GM18951 (cell line): ENCODE results near the gene AEBP1.
A peak's percentile ranks its signal among the peaks of the same experiment; 100 is the strongest.

Experiments used
- POLR2A ChIP-seq: IDR thresholded peaks from 4 replicates; pipeline ENCODE4 v1.6.1; 2011; ENCODE audit warnings: mild to moderate bottlenecking; ENCODE audit not compliant: insufficient read length, insufficient read depth; ENCODE audit errors: extremely low read depth
- in situ Hi-C: fragments of 300-500 bp; cut with MboI; formaldehyde crosslinking; loops from one replicate; pipeline ENCODE4 v1.12.0; 2022; ENCODE audit warnings: low sequenced_read_pairs, mixed read lengths, inconsistent platforms; ENCODE audit not compliant: unreplicated experiment

Gene AEBP1

DNA sequence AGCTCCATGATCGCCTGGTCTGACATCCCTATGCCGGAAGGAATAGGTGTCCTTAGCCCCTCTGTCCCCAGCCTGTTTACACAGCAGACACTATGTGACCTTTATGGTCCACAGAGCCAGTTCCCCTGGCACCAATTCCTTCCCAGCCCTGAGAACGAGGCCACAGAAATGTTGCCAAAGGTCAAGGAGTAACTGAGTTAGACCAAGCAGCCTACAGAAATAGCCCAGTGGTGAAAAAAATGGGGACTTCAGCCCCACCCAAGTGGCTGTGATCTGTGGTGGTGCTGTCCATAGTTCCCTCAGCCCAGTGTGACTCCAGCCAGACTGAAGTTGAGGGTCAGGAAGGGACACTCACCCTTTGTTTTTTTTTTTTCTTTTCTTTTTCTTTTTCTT is 41.2 kb upstream of the AEBP1 start:
- no peak for TF ChIP-seq POLR2A
- in situ Hi-C loops, result no loop called here

DNA sequence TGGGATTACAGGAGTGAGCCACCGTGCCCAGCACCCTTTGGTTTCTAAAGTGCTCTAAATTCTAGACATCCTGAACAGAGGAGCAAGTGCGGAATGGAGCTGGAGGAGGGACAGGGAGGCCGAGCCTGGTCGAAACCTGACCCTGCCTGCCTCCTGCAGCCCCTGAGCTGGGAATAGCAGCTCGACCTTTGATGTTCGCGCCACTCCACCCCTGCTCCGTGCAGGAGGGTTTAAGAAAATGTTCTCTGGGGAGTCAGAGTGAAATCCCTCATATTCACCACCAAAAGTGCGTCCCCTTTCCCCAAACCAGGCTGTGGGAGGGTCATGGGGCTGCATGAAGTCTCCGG is 40.6 kb upstream of the AEBP1 start:
- no peak for TF ChIP-seq POLR2A
- in situ Hi-C loops, result no loop called here

DNA sequence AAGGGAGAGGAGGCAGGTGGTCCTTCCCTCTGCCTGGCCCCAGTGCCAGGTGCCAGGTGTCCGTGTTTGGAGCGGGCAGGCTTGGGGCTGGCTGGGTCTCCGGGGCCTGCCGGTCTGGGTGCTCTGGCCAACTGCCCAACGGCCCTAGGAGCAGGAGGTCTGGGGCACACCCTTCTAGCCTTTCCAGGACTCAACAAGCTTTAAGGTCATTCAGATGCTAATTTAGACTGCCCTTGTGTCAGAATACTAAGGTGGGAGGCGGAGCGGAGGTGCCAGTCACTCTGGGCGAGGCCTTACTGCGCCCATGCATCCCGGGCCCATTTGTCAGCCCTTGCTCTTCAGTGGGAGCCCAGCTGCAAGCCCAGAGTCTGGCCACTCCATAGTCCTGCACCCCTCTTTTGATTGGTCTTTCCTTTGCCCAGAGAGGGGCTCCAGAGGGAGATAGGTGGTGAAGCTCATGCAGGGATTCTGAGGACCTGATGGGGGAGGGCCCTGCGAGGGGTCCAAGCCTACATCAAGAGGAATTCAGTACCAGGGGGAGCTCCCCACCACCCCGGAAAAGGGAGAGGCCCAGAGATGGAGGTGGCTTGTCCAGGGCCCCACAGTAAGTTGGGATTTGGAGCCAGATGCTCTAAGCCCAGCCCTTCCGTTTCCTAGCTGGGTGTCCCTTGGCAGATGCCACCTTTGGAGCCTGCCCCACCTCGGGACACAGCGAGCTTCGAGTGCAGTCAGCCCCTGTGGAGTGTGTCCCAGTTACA is 40.1 kb upstream of the AEBP1 start:
- in situ Hi-C loops, result no loop called here

DNA sequence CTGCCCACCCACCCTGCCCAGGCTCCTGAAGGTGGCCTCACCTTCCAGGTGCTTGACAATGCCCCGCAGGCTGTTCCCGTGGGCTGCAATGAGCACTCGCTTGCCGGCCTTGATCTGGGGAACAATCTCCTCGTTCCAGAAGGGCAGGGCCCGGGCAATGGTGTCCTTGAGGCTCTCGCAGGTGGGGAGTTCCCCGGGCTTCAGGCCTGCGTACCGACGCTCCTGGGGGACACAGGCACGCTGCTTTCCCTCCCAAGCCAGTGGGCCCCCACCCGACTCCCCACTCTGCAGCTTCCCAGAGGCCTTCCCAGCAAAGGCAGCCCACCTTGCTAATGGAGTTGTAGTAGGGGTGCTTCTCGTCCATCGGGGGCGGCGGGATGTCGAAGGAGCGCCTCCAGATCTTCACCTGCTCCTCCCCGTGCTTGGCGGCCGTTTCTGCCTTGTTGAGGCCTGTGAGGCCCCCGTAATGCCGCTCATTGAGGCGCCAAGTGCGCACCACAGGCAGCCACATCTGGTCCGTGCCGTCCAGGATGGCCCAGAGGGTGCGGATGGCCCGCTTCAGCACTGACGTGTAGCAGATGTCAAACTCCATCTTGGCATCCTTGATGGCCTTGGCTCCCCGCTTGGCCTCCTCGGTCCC is 39.2 kb upstream of the AEBP1 start:
- in situ Hi-C loops, result no loop called here

More for the DNA sequence above, 40.1 kb upstream of the AEBP1 start:
- peak; percentile 14 for TF ChIP-seq POLR2A

DNA sequence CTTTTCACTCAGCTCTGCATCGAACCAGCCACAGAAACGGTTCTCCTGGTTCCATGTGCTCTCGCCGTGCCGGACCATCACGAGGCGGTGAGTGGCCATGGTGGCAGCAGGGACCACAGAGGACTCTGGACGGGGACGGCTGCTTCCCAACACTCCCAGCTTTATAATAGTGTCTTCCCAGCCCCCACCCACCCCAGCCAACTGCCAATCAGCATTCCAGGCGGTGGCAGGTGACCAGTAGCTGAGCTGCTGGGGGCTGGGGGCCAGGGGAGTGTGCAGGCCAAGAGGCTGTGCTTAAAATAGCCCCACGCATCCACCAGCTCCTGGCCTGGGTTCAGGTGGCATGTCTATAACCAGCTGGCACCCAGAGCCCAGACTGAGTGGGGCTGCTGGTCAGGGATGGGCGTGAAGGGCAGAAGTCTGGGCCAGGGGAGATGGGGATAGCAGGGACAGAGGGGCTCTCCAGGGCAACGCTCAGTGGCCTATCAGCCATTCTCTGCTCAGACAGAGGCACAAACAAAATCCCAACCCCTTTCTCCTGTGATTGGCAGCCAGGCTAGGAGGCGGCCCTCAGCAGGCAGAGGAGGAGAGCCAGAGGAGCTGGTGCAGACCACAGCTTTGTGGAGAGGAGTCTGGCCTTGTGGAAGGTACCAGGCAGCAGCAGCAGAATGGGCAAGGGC is 38.6 kb upstream of the AEBP1 start, which contains the start of gene PGAM2:
Gene PGAM2, minus strand, starts transcription at position 137 of the 680 bp plus-strand sequence. Its CDS starts 38 bp downstream, at position 99.
- no peak for TF ChIP-seq POLR2A
- in situ Hi-C loops, result no loop called here

More for the DNA sequence above, 39.2 kb upstream of the AEBP1 start:
- TF ChIP-seq POLR2A, result peak; percentile 38

DNA sequence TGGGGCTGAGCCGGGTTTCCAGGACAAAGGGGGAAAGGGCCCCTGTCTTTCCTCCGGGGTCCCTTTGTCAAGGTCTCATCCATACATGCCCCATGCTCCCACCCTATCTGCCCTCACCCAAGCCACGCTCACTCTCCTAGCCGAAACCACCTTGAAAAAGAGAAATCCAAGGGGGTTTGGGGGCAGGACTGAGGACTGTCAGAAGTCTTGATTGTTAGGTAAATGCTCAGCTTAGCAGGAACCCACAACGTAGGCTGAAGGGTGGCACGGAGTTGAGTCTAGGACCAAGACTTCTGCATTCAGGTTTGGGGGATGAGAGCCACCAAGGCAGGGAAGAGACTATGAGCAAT is 38.1 kb upstream of the AEBP1 start:
- no peak for TF ChIP-seq POLR2A
- in situ Hi-C loops, result no loop called here

DNA sequence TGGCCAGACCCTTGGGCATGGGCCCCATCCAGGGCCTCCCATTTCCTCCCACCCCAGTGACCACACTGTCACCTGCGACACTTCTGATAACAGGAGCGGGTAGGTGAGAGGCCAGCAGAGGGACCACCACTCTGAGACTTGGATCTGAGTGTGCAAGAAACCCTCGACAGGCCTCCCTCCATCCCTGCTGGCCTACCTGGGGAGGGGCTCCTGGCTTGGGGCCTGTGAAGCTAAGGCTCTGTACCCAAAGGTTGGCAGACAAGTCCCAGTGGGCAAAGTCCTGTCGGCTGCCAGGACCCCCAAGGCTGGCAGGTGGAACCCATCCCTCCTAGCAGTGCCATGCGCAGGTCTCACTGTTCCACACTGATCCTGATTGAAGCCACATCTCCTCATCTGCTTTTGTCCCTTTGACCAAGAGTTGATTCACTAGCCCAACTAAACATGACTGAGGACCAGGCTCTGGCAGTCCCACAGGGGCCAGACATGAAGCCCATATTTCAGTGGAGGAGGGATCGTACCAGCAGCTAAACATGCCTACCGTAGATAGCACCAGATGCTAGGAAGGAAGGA is 37.6 kb upstream of the AEBP1 start:
- TF ChIP-seq POLR2A, result no peak
- in situ Hi-C loops, result no loop called here

DNA sequence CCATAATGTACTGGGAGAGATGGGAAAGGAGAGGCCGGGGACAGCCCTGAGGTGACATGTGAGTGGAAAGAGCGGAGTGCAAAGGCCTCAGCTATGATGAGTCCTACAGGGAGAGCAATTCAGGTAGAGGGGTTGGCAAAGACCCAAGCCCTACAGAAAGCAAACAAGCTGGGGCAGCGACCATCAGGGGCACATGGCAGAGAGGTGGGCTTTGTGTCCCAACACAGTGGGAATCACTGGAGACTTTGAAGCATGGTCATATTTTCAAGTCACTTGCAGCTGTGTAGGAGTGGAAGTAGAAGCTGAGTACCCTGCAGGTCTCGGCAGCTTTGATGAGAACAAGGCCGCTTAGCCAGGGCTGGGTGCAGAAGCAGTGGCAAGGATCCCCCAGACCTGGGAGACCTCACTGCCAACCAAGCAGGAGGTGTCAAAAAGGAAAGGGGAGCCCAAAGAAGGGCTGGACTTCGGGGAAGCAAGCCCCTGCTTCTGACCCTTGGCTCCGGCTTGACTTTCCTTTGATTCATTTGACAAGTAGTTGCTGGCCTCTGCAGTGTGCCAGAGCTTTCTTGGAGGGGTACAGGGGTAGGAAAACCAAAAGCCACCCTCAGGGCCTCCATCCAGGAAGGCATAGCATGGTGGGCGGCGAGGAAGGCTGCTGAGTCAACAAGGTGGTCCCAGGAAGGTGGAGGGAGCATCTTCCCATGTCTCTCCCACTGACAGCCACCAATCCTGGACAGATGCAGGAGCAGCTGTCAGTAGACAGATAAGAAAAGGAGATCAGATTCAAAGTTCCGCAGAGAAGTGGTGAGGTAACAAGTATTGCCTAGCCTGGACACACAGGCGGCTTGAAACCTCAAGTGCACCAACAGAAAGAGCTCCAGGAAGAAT is 36.8 kb upstream of the AEBP1 start:
- in situ Hi-C loops, result no loop called here
- TF ChIP-seq POLR2A, result no peak

DNA sequence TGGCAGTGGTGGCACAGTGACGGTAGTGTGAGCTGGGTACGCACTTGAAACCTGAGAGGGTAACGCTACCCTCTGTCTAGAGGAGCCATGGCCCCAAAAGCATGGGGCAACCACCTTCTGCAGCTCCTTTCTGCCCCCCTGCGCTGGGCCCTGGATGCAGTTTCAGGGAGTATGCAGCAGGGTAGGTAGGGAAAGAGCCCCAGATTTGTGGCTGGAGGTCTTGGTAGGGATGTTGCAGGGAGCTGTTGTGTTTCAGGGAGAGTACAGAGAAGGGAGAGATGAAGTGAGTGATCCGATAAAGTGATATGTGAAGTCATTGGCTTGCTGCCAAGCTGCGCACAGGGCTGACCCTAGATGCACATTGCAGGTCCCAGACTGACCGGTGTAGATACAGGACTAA is 36.1 kb upstream of the AEBP1 start:
- TF ChIP-seq POLR2A, result no peak
- in situ Hi-C loops, result no loop called here

DNA sequence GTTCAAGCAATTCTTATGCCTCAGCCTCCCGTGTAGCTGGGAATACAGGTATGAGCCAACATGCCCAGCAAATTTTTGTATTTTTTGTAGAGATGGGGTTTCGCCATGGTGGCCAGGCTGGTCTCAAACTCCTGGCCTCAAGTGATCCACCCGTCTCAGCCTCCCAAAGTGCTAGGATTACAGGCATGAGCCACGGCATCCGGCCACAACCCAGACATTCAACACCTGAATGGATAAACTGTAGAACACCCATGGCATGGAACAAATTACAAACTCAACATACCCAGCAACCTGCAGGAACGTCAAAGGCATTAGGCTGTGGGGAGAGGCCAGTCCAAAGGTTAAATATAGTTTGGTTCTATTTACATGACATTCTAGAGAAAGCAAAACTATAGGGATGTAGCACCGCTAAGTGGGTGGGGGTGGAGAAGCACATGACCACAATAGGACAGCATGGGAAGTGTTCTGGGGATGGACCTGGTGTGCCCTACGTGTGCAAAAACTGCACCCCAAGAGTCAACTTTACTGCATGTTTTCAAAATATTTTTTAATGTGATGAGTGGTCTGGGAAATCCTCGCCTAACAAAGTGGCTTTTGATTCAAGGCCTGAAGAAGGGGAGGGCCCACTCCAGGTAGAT is 32.3 kb upstream of the AEBP1 start:
- no peak for TF ChIP-seq POLR2A
- in situ Hi-C loops, result no loop called here

DNA sequence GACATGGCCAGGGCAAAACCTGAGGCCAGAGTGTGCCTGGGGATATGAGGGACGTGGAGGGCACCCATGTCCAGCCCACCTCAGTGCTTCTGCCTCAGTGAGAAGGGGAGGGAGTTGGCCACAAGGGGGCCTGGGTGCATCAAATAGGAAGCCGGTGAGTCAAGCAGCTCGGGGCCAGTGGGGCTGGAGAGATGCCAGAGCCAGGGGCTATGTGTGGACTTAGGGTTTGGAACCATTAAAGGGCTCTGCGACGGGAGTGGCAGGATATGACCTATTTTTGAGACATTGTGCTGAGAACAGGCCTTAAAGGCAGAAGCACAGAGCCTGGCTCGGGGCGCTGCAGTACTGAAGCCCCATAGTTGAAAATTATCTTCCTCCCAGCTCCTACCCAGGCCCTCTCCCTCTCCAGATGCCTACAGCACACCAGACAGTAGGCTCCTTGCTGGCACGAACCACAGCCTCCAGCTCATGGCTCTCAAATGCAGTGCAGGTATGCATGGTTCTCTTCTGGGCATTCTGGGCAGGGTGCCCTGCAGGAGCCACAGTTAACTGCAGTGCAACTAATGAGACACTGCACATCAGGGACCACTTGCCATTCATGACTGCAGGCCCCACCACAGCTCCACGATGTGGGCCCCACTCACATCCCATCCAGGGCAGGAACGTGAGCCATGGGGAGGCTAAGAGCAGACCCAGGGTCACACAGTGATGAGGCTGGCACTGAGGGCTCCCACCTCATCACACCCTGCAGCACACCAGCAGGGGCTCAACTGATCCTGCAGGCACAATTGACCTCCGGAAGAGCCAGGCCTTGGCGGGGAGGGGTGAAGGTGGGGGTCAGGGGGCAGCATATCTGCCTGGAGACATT is 31.5 kb upstream of the AEBP1 start:
- no peak for TF ChIP-seq POLR2A
- in situ Hi-C loops, result no loop called here
